Pancreas (tissue), 10 donors: ENCODE data around the gene GDPD5. TPM values are rescaled to one million over a fixed set of nuclear protein-coding genes. Genes with fewer than 3 reads are reported as not detected.

Experiments used
- ATAC-seq, 4 donors: fragments of 200-7000 bp; cut with Tn5 transposase; one replicate each; pipeline versions ENCODE4 v1.8.0 to v1.9.1; 2020; ENCODE audit warnings: mild to moderate bottlenecking in 4 of 4, moderate library complexity in 4 of 4
- DNase-seq, 6 donors: peaks; one replicate each; pipeline ENCODE4 v3.0.0-alpha.2; 2020
- FAIRE-seq: peaks from 2 replicates; lab custom pipeline; 2012; peaks lifted over from hg19 to GRCh38; lab: Jason Lieb, UNC
- H3K27ac ChIP-seq, 4 donors: fragments of 200-600 bp; sonication (generic); 1 replicate in 3 of 4; 2 replicates in 1 of 4; pipeline versions ENCODE4 v1.5.0 to v1.8.0; 2020
- H3K27me3 ChIP-seq, 4 donors: fragments of 200-600 bp; one replicate each; pipeline ENCODE4 v1.8.0; 2021
- H3K36me3 ChIP-seq, 3 donors: fragments of 200-600 bp; sonication (generic) in 1 of 3; one replicate each; pipeline versions ENCODE4 v1.5.0 to v1.8.0; 2020 to 2021
- H3K4me1 ChIP-seq, 3 donors: fragments of 200-600 bp; one replicate each; pipeline ENCODE4 v1.8.0; 2021
- H3K4me3 ChIP-seq, 4 donors: fragments of 200-600 bp; sonication (generic) in 2 of 4; one replicate each; pipeline versions ENCODE4 v1.5.0 to v1.8.0; 2020 to 2021
- H3K9me3 ChIP-seq, 4 donors: fragments of 200-600 bp; one replicate each; pipeline ENCODE4 v1.8.0; 2021
- CTCF ChIP-seq, 4 donors: fragments of 200-600 bp; sonication (generic) in 3 of 4; IDR thresholded peaks; one replicate each; pipeline versions ENCODE4 v1.5.0 to v1.8.0; 2021; ENCODE audit warnings: antibody characterized with exemption in 4 of 4
- WGBS, 2 donors: extraction: QIAGEN DNeasy Blood & Tissue Kit; methylation state at CpG; one replicate each; pipeline ENCODE4 v1.1.7; 2013; 5-methylcytosine and 5-hydroxymethylcytosine counted together
- intact Hi-C, 3 donors: fragments of 100-400 bp; cut with DNase I; formaldehyde crosslinking; loops; one replicate each; pipeline versions ENCODE4 v1.11.1 to v1.14.2; 2022
- polyA plus RNA-seq, 2 donors: library from polyadenylated mRNA; stranded (reverse); fragments of 200-250 nt; gene quantifications; one replicate each; pipeline ENCODE4 v1.2.3, GENCODE V29; 2013
- total RNA-seq, 6 donors: library from RNA; stranded (reverse); fragmentation: NEBNext Ultra II Directional in 4 of 6; extraction: Animal tissue kit (Norgen Biotek cat#: 25700) in 4 of 6; gene quantifications; one replicate each; pipeline versions ENCODE4 v1.2.1 to v1.2.4, GENCODE V29; 2021 to 2023
- donor health status: healthy with polysubstance abuse.
- donor health status: DM: no; HTN: no; CAD: no; lungs with moderate emphysema.
- donor health status: DM: no; HTN: no; CAD: no.
- donor health status: control.
- donor health status: control.
- donor health status: Bipolar disorder and iron deficiency.
- donor health status: DM: yes; HTN: yes; CAD: no.
- donor health status: DM: no; HTN: no; CAD: no.
- donor health status: DM: no; HTN: no; CAD: no.
- donor health status: DM: yes; HTN: yes; CAD: no.

The GDPD5 gene
- total and polyA plus RNA-seq, 8 donors = 24.3 to 92.9 (median 32.7) TPM

DNA sequence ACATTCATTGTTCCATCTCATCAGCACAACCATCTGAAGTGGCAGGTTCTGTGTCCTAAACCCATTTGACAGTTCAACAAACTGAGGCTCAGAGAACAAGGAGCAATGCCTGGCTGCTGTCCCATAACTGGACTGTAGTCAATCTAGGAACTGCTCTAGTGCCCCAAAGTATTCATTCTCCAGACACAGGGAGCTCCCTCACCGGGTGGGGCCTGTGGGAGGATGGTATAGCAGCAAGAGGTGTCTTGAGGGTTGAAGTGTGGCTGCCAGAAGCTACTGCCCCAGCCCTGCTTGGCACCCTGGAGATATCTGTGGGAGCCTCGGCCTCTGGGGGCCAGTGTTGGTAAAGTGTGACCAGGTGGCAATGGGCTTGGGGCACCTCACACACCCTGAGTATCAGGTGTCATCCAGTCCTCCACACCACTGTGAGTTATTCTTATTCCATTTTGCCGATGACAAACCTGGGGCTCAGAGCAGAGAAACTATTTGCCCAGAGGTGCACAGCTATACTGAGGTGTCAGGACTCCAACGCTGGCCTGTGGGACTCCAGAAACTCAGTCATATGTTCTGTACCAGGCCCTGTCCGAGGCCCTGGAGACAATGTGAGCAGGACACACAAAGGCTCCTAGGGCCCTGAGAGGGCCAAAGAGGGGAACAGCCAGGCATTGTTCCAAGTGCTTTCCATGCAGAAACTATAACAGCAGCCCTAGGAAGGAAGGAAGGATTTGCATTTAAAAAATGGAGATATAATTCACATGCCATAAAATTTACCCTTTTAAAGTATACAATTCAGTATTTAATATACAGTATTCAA lies 46.8 kb downstream of the GDPD5 start:
- no peak overlapping the region for H3K4me3 ChIP-seq
- TF ChIP-seq CTCF (IDR thresholded peaks at IDR 0.05) = no peak
- intact Hi-C loops = no loop called here
- no peak for ATAC-seq
- no peak for DNase-seq
- FAIRE-seq = no peak
- H3K4me1 ChIP-seq = peaks cover 31 to 34% (median 33%) of the 10 kb centered on the region in 3 donors
- no peak overlapping the region for H3K27ac ChIP-seq
- no peaks in the 10 kb centered on the region for H3K9me3 ChIP-seq
- H3K36me3 ChIP-seq = no peaks in the 10 kb centered on the region
- 73 to 89% methylated on average over 5 of the region's 5 CpGs for WGBS, 2 donors
- no peaks in the 10 kb centered on the region for H3K27me3 ChIP-seq

- H3K27ac ChIP-seq = peak overlapping the region in 2 of 4 donors; percentile 59 to 61
- no peaks in the 10 kb centered on the region for H3K9me3 ChIP-seq
- FAIRE-seq (no peak), ATAC-seq (no peak), DNase-seq (peak in 2 of 6 donors; percentile 26 to 38)
- no peaks in the 10 kb centered on the region for H3K36me3 ChIP-seq
- no peak overlapping the region for H3K4me3 ChIP-seq
- intact Hi-C loops = no loop called here
- H3K27me3 ChIP-seq = no peaks in the 10 kb centered on the region
- peaks cover 24 to 26% (median 25%) of the 10 kb centered on the region in 3 donors for H3K4me1 ChIP-seq
- TF ChIP-seq CTCF (IDR thresholded peaks at IDR 0.05) = no peak
- 75 to 79% methylated on average over 11 to 12 of the region's 12 CpGs for WGBS, 2 donors
Measured at GRCh38 chr11:75477614-75477935, 48.2 kb downstream of the GDPD5 start.

- DNase-seq = peak; percentile 76 to 94 (median 88)
- peaks cover 19 to 20% (median 20%) of the 10 kb centered on the region in 3 donors for H3K4me1 ChIP-seq
- H3K27me3 ChIP-seq = no peaks in the 10 kb centered on the region
- no peaks in the 10 kb centered on the region for H3K36me3 ChIP-seq
- ATAC-seq = peak; percentile 93 to 98 (median 96)
- no peak overlapping the region for H3K4me3 ChIP-seq
- no peak for FAIRE-seq
- H3K27ac ChIP-seq = peak overlapping the region; percentile 59 to 76 (median 63)
- WGBS, 2 donors = 28 to 34% methylated on average over 8 to 10 of the region's 10 CpGs
- intact Hi-C loops = no loop called here
- no peak for TF ChIP-seq CTCF (IDR thresholded peaks at IDR 0.05)
- H3K9me3 ChIP-seq = no peaks in the 10 kb centered on the region
Measured at GRCh38 chr11:75476739-75477613, 48.8 kb downstream of the GDPD5 start.

- H3K9me3 ChIP-seq = no peaks in the 10 kb centered on the region
- intact Hi-C loops = no loop called here
- FAIRE-seq (no peak), DNase-seq (peak in 2 of 6 donors; percentile 36 to 69), ATAC-seq (peak; percentile 5 to 13 (median 10))
- H3K27me3 ChIP-seq = no peaks in the 10 kb centered on the region
- no peak overlapping the region for H3K4me3 ChIP-seq
- TF ChIP-seq CTCF (IDR thresholded peaks at IDR 0.05) = no peak
- no peaks in the 10 kb centered on the region for H3K36me3 ChIP-seq
- WGBS, 2 donors = 55 to 64% methylated on average over 9 of the region's 9 CpGs
- H3K27ac ChIP-seq = peak overlapping the region; percentile 59 to 76 (median 63)
- H3K4me1 ChIP-seq = peaks cover 15 to 20% (median 18%) of the 10 kb centered on the region in 3 donors
Measured at GRCh38 chr11:75475767-75476650, 49.7 kb downstream of the GDPD5 start.
